ENCODE results near the gene SPPL2C.

Gene SPPL2C, protein sequence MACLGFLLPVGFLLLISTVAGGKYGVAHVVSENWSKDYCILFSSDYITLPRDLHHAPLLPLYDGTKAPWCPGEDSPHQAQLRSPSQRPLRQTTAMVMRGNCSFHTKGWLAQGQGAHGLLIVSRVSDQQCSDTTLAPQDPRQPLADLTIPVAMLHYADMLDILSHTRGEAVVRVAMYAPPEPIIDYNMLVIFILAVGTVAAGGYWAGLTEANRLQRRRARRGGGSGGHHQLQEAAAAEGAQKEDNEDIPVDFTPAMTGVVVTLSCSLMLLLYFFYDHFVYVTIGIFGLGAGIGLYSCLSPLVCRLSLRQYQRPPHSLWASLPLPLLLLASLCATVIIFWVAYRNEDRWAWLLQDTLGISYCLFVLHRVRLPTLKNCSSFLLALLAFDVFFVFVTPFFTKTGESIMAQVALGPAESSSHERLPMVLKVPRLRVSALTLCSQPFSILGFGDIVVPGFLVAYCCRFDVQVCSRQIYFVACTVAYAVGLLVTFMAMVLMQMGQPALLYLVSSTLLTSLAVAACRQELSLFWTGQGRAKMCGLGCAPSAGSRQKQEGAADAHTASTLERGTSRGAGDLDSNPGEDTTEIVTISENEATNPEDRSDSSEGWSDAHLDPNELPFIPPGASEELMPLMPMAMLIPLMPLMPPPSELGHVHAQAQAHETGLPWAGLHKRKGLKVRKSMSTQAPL

DNA sequence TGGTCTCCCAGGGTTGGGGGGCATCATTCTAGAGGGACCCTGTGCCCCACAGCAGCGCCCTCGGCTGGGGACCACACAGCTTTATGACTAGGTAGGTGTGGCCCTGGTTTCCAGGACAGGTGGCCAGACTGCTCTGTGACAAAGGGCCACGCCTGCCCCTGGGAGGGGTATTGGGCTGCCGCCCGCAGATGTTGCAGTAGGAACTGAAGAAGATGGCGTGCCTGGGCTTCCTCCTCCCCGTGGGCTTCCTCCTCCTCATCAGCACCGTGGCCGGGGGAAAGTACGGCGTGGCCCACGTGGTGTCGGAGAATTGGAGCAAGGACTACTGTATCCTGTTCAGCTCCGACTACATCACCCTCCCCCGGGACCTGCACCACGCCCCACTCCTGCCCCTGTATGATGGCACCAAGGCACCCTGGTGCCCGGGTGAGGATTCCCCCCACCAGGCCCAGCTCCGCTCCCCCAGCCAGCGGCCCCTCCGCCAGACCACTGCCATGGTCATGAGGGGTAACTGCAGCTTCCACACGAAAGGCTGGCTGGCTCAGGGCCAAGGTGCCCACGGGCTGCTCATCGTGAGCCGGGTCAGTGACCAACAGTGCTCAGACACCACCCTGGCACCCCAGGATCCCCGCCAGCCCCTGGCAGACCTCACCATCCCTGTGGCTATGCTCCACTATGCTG lies at the start of gene SPPL2C:
Gene SPPL2C, plus strand, starts transcription at position 187 of the 681 bp plus-strand sequence. Its CDS starts 26 bp downstream, at position 213.
- DNase-seq (ENCODE audit: low read depth in 2 of 2), result no peak

DNA sequence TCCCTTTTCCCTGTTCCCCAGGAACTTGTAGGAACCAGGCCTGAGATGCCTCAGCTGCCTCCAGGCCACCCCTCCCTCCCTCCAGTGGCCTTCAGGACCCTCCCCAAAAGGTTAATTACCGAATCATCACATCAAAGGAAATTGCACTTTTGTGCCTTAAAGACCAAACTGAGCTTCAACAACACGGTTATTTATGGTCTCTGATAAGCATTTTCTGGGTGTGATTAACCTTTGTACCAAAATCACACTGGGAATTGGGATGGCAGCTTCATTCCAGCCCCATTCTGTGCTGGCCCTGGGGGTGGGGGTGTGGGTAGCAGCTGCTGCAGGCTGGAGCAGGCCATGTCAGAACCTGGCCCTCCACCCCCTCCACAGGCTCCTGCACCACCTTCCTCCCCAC lies 43.9 kb upstream of the SPPL2C start:
- DNase-seq (ENCODE audit: low read depth in 2 of 2), result no peak

DNA sequence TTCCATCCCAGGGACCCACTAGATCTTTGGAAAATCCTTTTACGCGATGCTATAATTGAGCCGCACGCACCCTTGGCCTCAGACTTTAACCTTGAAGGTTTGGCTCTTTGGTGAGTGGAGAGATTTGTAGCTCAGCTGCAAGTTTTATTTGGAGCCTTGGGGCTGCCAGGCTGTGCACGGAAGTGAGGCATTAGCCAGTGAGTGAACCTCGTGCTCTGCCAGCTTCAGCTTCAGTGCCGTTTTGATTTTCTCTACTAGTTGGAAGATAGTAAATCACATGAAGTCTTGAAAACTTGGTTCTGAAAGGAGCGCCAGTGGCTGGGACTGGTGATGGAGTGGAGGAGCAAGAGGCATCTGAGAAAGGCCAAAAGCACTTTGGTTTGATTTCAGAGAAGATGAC lies 43.3 kb upstream of the SPPL2C start:
- no peak for DNase-seq (ENCODE audit: low read depth in 2 of 2)

DNA sequence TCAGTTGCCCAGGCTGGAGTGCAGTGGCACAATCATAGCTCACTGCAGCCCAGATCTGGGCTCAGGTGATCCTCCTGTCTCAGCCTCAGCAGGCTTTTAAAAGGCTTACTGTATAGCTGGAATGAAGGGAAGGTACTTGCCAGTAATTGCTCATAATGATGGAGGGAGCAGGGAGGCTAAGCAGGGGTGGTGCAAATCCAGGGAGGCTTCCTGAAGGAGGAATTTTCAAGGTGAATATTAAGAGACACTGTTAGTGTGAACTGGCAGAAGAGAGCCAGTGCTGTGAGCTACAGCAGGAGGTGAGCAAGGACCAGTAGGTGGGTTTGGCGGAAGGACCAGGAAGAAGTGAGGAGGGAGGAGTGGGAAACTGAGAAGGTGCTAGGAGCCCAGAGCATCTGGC lies 35.8 kb upstream of the SPPL2C start:
- DNase-seq (ENCODE audit: low read depth in 2 of 2), result no peak

DNA sequence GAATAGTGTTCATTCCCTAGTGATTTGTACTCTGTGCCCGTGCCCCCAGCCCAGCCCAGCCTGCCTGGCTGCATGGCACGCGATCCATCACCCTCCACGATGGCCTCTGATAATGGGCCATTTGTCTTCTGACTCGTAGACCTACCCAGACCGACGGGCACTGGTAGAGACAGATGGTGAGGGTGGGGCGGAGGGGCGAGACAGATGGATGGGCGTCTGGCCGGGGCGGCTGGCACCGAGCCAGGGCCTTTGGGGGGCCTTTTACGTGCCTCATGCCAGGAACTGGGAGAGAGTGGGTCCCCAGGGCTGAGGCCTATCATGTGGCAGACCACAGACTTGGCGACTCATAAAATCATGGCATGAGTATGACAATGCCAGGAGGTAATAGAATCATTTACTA lies 35.2 kb upstream of the SPPL2C start:
- DNase-seq (ENCODE audit: low read depth in 2 of 2), result no peak

DNA sequence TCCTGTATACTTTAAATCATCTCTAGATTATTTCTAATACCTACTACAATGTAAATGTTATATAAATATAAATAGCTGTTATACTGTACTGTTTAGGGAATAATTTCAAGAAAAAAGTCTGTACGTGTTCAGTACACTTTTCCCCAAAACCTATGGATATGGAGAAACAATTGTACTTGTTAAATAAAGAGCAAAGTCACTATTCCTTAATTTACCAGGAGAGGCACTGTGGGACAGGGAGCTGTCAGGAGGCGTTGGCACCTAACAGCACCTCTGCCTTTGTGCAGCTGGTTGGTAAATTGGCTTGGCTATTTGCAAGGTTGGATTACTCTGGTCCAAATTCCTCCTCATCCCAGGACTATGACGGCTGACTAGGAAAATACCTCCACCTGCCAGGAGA lies 32.6 kb upstream of the SPPL2C start:
- DNase-seq (ENCODE audit: low read depth in 2 of 2), result no peak

DNA sequence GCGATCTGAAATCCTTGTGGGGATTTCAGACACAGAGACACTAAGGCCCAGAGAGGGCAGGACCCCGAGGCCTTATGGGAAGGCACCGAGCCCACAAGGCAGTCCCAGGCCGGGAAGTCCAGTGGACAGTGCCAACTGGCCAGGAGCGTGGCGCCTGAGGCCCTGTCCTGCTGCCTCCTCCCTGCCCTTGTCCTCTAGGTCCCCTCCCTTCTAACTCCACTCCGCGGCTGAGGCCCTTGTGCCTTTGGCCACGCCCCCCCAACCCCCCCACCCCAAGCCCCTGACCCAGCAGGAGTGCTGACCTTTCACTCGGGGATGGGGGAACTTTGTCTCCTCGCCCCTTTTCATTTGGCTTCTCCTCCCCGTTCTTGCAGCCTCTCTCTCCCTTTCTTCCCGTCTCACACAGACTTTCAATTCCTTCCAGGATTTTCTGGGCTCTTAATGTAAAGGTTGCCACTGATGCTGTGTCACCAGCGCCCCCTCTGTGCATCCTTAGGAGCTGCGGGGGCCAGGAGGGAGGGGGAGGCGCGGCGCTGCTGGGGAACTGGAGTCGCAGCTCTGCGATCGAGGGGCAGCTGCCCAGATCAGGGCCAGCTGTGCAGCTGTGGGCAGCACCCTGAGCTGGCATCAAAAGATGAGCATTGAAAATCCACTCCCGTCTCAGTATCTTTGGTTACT lies 31.5 kb upstream of the SPPL2C start:
- no peak for DNase-seq (ENCODE audit: low read depth in 2 of 2)

DNA sequence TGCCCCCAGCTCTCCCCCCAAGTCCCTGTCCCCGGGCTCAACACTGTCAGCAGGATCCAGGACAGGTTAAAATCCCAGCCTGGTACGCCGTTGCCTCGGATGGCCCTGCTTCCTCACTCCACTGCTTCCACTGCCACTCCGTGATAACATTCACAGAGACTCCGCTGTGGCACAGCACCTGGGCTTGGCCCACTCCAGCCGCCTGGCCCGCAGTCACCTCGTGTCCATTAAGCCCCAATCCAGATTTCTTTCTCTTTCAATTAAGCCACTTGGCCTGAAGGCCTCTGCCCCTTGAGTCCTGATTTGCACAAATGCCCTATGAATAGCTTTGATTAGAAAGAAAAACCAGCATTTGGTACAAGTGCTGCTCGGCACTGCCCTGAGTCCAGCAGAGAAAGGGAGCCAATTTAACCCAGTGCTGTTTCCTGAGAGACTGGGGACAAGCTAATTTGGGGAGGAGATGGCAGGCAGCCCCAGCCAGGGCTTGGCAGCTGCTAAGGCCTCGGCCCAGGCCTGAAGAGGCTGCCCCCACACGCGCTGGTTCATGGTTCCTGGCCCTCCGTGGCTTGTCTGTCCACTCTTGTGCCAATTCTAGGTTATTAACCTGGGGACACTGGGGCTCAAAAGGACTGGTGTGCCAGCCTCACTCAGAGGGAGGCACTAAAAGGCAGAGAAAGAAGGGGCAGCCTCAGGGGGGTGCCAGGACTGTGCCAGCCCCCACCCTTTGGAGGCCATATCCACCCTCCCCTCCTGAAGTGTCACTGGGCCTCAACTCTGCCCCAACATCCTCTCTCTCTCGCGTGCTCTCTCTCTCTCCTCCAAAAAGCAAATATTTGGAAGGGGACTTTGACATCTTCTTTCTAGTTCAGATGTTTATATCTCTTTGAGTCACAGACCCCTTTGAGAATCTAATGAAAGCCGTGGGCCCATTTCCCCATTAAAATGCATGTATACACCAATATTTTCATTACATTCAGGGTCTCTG lies 29.8 kb upstream of the SPPL2C start:
- no peak for DNase-seq (ENCODE audit: low read depth in 2 of 2)

DNA sequence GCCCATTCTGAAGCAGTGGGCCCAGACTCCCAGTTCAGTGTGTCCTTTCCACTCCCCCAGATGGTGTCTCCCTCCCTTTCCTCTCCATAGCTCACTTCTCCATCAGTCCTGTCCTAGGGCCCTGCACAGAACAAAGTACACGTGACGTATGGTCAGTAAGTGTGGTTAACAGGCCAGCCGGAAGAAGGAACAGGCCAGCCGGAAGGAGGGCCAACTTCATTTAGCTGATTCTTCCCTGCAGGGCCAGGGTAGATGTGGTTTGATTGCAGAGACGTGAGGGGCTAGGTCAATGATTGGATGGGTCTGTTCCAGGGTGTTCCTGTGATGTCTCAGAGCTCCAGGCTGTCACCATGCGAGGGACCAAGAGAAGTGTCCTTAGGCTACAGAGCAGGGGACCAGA lies 28.9 kb upstream of the SPPL2C start:
- no peak for DNase-seq (ENCODE audit: low read depth in 2 of 2)

DNA sequence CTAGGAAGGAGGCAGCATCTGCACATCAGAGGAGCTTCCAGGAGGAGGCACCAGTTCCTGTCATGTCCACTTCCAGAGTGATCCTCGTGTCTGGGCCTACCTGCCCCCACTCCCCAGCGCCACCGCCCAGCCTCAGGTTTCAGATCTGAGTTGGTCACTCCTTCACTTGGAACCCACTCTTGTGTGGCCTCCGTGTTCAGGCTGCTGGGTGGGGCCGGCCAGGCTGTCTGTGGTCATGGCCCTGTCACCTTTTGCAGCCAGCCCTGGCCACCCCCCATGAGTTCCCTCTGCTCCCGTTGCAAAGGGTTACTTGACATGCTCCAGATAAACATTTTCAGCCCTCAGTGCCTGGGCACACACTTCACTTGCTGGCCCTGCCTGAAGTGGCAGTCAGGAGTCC lies 26.6 kb upstream of the SPPL2C start:
- no peak for DNase-seq (ENCODE audit: low read depth in 2 of 2)

DNA sequence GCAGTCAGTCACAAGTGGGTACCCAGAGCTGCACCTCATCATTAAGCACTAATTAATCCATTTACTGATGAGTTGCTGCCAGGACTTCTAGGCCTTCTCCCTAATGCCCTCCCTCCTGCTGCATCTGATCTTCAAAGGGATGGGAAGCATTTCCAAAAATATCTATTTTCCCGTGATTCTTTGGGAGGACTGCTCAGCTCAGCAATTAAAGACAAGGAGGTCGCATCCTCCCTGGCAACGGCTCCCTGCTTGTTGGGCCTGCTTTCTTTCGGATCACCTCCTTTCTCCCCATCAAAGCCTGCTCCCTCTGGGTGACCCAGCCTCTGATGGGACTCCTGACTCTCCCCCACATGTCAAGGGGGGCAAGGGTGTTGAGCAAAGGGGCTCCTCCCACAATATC lies 26.0 kb upstream of the SPPL2C start:
- no peak for DNase-seq (ENCODE audit: low read depth in 2 of 2)

DNA sequence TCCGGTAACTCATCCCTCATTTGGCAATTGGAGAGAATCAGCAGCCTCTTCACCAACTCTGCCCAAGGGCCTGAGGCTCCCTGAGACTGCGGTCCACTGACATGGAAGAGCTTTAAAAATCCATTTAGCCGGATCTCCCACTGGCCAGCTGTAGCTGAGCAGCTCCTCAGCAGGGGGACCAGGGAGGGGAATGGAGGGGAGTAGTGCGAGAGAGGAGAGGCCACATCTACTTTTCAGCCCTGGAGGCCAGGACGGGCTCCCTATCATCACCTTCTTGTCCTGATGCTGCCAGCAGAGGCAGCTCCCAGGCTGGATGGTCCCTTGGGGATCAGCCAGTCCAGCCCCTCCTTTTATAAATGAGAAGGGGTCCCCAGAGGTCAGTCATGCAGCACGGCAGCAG lies 25.0 kb upstream of the SPPL2C start:
- DNase-seq (ENCODE audit: low read depth in 2 of 2), result no peak

DNA sequence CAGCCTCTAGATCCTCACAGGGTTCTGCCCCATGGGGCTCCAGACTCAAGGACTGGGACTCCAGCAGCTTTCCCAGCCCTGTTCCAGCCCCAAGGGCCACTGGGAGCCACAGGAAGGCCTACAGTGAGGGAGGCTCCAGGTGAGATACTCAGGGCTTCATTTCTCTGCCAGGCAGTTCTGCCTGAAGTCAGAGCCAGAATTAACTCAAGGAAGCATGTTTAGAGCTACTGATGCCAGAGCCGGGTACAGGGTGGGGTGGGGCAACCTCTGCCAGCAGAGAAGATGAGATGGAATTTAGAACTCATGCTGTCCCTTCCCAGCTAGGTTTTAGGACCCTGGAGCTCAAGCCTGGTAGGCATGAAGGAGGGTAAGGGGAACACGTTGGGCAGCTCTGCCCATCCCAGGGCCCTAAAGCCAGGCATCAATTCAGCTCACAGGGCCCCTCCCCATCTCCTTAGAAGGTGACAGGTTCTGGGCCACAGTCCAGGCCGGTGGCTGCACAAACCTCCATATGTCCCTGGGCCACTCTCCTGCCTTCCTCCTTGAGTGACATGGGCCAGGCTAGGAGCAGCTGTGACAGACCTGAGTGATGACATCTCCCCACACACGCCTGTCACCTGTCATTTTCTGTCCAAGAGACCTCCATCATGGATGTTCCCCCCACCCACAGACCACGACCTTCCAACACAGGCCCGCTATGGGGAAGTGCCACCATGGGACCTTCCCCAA lies 24.5 kb upstream of the SPPL2C start:
- DNase-seq (ENCODE audit: low read depth in 2 of 2), result no peak

DNA sequence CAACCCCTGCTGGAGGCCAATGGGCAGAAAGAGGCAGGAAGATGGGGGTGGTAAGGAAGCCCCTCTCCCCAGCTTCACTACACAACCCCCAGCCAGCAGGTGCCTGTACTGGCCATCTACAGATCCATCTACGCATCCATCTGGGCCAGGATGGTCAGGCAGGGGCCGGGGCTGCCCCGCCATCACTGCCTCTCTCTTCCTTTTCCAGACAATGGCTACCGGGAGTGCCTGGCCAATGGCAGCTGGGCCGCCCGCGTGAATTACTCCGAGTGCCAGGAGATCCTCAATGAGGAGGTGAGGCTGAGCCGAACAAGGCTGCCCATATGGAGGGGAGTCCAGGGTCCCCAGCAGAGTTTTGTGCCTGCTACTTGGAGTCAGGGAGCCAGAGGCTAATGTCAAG lies 23.5 kb upstream of the SPPL2C start:
- DNase-seq (ENCODE audit: low read depth in 2 of 2), result no peak

DNA sequence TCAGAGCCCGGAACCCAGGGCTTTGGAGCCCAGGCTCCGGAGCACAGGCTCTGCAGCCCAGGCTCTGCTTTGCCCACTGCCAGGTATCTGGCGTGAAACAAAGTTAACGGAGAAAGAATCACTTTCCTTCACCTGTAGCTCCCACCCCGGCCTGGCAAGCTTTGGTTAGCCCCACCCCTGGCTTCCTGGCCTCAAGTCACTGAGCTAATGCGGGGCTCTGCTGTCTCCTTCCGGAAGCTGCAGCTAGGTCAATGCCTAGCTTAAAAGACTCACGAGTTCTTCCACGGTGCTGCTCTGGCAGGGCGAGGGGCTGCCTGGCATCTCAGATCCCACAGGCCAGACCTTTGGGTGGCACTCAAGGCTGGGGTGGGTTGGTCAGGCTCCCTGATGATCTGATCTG lies 21.1 kb upstream of the SPPL2C start:
- DNase-seq (ENCODE audit: low read depth in 2 of 2), result no peak

DNA sequence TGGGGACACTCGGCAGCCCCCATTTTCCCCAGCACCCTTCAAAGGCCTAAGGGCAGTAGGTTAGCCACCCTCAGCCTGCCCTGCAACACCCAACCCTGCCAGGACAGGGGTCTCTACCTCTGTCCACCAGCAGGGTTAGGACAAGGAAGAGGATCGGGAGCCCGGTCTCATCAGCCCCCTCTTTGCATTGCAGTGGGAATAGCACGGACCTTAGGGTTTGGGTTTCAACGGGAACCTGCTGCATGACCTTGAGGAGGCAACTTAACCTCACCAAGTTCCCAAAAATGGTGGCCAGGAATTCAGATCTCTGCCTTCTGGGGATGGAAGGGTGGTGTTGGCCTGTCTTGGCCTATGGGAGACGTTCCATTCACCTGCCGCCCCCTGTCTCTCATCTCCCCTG lies 20.2 kb upstream of the SPPL2C start:
- no peak for DNase-seq (ENCODE audit: low read depth in 2 of 2)

DNA sequence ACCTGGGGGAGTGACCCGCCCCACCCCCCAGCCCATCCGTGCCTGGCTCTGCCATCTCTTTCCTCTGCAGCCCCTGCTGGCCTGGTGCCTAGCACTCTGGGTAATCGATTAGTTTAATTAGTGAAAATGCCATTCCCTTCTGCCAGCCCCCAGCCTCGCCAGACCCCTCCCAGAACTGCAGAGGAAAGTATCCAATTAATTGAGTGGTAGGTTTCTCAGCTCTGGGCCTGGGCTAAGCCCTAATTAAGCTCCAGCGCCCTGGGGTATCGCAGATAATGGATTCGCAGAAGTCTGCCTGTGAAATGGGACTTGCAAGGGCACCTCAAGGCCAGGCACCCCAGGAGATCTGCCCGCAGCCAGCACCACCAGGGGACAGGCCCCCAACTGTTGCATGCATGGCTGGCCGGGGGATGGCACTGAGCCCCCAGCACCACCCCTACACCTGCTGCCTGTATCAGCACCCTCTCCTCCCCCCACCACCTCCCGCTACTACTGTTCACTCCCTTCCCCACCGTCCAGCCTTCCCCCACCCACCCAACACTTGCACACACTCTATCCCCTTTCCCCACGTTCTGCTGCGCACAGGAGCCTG lies 19.7 kb upstream of the SPPL2C start:
- DNase-seq (ENCODE audit: low read depth in 2 of 2), result no peak

DNA sequence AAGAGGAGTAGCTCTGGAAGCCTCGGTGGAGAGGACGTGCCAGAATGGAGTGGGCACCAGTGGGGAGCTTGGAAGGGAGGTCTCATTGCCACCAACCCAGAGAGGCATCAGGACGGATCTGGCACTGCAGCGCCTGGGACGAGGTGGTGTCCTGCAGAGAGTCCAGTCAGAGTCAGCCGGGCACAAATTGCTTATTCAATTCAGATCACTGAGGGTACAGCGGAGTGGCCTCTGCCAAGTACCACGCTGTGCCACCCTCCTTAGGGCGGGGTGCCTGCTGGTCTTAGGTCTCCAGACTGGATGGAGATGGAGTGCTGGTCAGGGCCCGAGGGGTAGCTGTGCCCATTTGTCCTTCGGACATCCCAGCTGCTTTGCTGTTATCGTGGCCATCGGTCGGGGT lies 18.9 kb upstream of the SPPL2C start:
- no peak for DNase-seq (ENCODE audit: low read depth in 2 of 2)

DNA sequence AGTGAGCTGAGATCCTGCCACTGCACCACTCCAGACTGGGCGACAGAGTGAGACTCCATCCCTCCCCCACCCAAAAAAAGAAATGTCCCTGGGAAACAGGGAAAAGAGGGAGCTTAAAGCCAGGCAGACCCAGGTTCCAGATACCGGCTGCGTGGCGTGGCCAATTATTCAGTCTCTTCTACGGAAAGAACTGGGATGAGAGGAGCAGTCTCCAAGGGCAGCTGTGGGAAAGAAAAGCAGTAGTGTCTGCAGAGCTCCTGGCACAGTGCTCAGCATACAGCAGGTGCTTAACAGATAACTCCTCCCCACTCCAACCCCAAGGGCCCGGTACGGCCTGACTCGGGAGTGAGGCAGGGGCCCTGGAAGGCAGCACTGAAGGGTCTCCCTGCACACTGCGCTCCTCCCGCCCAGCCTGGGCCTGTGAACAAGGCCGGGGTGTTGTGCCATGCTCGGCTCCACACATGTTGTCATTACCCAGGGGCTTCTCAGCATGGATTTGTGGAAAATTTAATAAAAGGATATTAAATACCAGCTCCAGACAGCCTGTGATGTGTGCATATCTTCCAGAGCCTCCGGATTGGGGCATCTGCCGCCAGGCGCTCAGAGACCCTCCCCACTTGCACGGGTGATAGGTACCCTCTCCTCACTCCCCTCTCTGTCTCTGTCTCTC lies 17.6 kb upstream of the SPPL2C start:
- DNase-seq (ENCODE audit: low read depth in 2 of 2), result no peak
